ENCODE measurements around the gene PXT1.

GRCh38 chr6:36368421-36368820 lies 74.2 kb downstream of the PXT1 start:
- TF ChIP-seq CTCF (IDR thresholded peaks at IDR 0.05), result no peak
- TF ChIP-seq EZH2 (IDR thresholded peaks at IDR 0.05; ENCODE audit: borderline replicate concordance, insufficient read depth, low read depth, low read length, poor library complexity, severe bottlenecking), result no peak
